Aorta (tissue), 5 donors: ENCODE measurements around the gene IGSF9B. TPM values are rescaled to one million over a fixed set of nuclear protein-coding genes. Genes with fewer than 3 reads are reported as not detected.

Experiments
- ATAC-seq: fragments of 200-7000 bp; cut with Tn5 transposase; one replicate; pipeline ENCODE4 v1.9.1; 2022; ENCODE audit warnings: moderate library complexity; ENCODE audit not compliant: low FRiP score
- DNase-seq, 2 donors: peaks; one replicate each; pipeline ENCODE4 v3.0.0-alpha.2; 2020
- H3K27ac ChIP-seq, 2 donors: one replicate each; pipeline ENCODE4 v1.5.1; 2013; ENCODE audit warnings: low read length in 2 of 2, mild to moderate bottlenecking in 2 of 2, moderate library complexity in 2 of 2, control low read depth in 1 of 2, inconsistent platforms in 1 of 2, low read depth in 1 of 2
- H3K27me3 ChIP-seq, 2 donors: one replicate each; pipeline ENCODE4 v1.6.1; 2013; ENCODE audit warnings: control low read depth in 1 of 2, low read length in 1 of 2, mild to moderate bottlenecking in 1 of 2, moderate library complexity in 1 of 2; ENCODE audit not compliant: insufficient read depth in 2 of 2, control insufficient read depth in 1 of 2
- H3K36me3 ChIP-seq, 2 donors: one replicate each; pipeline ENCODE4 v1.6.1; 2013; ENCODE audit warnings: control low read depth in 1 of 2, low read length in 1 of 2, mild to moderate bottlenecking in 1 of 2; ENCODE audit not compliant: insufficient read depth in 2 of 2, control insufficient read depth in 1 of 2
- H3K4me1 ChIP-seq, 2 donors: one replicate each; pipeline ENCODE4 v1.6.1; 2013; ENCODE audit warnings: low read length in 2 of 2, control low read depth in 1 of 2, mild to moderate bottlenecking in 1 of 2, moderate library complexity in 1 of 2; ENCODE audit not compliant: insufficient read depth in 2 of 2, control insufficient read depth in 1 of 2
- H3K4me3 ChIP-seq, 2 donors: one replicate each; pipeline ENCODE4 v1.5.1; 2013; ENCODE audit warnings: low read length in 2 of 2, control low read depth in 1 of 2, mild to moderate bottlenecking in 1 of 2
- H3K9me3 ChIP-seq: one replicate; pipeline ENCODE4 v1.6.1; 2013; ENCODE audit warnings: mild to moderate bottlenecking, low read length; ENCODE audit not compliant: control insufficient read depth
- WGBS, 2 donors: extraction: QIAGEN DNeasy Blood & Tissue Kit; methylation state at CpG; one replicate each; pipeline ENCODE4 v1.1.7; 2013; 5-methylcytosine and 5-hydroxymethylcytosine counted together
- intact Hi-C, 2 donors: fragments of 100-400 bp; cut with DNase I; formaldehyde crosslinking; loops; one replicate each; pipeline versions ENCODE4 v1.14.2 to v1.15.0; 2022
- polyA plus RNA-seq, 2 donors: library from polyadenylated mRNA; stranded (reverse); fragments of 200-250 nt; gene quantifications; one replicate each; pipeline ENCODE4 v1.2.3, GENCODE V29; 2013
- total RNA-seq, 2 donors: library from RNA; stranded (reverse); fragmentation: NEBNext Ultra II Directional; extraction: Animal tissue kit (Norgen Biotek cat#: 25700); gene quantifications; one replicate each; pipeline ENCODE4 v1.2.1, GENCODE V29; 2021
- donor health status: healthy with polysubstance abuse.
- donor health status: Bipolar disorder and iron deficiency.
- donor health status: DM: no; HTN: no; CAD: no.
- donor health status: DM: no; HTN: no; CAD: no.
- donor health status: DM: yes; HTN: yes; CAD: no.

The IGSF9B gene
- total and polyA plus RNA-seq, 4 donors = 6.5 to 93.9 (median 44.7) TPM

DNA sequence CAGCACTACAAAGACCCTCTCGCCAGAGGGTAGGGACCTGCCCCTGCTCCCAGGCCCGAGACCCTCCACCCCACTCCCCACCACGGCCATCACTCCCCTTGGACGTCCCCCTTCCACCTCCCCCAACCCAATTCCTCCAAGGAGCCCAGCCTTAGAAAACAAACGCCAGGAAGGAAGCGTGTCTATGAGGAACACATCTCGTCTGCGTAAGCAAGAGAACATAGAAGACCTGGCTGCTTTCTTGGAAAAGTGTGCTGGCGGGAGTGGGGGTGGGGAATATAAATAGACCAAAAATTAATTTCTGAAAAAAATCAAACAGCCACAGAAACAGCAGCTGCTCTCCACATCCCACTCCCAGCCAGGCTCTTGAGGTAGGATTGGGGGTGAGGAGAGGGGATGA, 23.9 kb upstream of the IGSF9B start:
- WGBS, 2 donors = 41 to 49% methylated on average over 9 of the region's 9 CpGs
- H3K27ac ChIP-seq = no peak overlapping the region

DNA sequence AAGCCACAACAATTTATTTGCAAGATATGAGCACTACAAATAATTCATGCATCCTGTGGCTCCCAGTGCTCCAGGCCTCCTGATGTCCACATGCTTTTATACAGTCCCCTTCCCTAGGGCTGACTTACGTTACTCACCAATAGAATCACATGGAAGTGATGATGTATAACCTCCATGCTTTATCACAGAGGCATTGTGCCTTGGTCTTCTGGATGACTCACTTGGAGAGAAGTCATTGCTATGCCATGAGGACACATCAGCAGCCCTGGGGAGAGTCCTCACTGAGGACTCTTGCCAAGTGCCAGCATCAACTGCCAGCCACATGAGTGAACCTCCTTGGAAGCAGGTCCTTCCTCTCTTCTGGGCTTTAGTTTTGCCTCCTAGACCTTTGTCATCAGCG, 22.0 kb upstream of the IGSF9B start:
- no peak overlapping the region for H3K27ac ChIP-seq
- no peak overlapping the region for H3K4me3 ChIP-seq
- H3K9me3 ChIP-seq = no peaks in the 10 kb centered on the region
- DNase-seq (no peak), ATAC-seq (no peak)
- intact Hi-C loops = no loop called here
- H3K4me1 ChIP-seq = no peaks in the 10 kb centered on the region
- 86 to 89% methylated on average over 2 of the region's 2 CpGs for WGBS, 2 donors
- H3K27me3 ChIP-seq = peaks cover 0 to 1% of the 10 kb centered on the region in 2 donors
- H3K36me3 ChIP-seq = no peaks in the 10 kb centered on the region

More for the DNA sequence above, 23.9 kb upstream of the IGSF9B start:
- Histone ChIP-seq H3K4me3 (no peak overlapping the region), H3K9me3 (no peaks in the 10 kb centered on the region), H3K27me3 (peaks cover 0 to 1% of the 10 kb centered on the region in 2 donors), H3K4me1 (no peaks in the 10 kb centered on the region), H3K36me3 (no peaks in the 10 kb centered on the region)
- intact Hi-C loops = no loop called here
- ATAC-seq (no peak), DNase-seq (no peak)

DNA sequence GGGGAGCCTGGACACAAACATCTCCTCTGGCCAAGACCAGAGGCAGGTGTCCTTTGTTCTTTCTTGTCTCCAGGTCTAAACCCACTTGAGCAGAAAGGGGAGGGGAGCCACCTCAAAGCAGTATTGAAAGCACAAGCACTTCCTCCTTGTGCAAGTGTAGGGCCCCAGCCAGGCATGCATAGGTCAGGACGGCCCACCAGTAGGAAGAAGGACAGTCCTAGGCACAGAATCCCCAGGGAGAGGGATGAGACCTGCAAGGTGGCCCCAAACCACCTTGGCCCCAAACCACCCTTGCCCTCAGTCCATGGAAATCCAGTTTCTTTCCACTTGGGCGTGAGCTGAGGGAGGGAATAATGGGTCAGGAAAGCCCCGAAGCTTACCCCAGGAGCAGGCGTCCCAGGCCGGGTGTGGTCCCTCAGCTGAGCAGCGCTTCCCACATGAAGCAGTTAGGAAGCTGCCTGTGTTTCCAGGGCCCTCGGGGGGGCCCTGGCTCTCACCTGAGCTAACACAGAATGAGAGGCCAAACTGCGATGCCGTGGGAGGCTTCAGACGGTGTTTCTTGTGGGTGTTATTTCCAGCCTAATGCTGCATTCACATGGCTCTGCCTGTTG, 20.4 kb upstream of the IGSF9B start:
- no peak overlapping the region for H3K27ac ChIP-seq
- H3K27me3 ChIP-seq = peaks cover 0 to 1% of the 10 kb centered on the region in 2 donors
- no peaks in the 10 kb centered on the region for H3K9me3 ChIP-seq
- no peak for ATAC-seq
- H3K4me3 ChIP-seq = no peak overlapping the region
- intact Hi-C loops = no loop called here
- H3K4me1 ChIP-seq = no peaks in the 10 kb centered on the region
- 76 to 80% methylated on average over 10 of the region's 10 CpGs for WGBS, 2 donors
- no peaks in the 10 kb centered on the region for H3K36me3 ChIP-seq
- DNase-seq = no peak

DNA sequence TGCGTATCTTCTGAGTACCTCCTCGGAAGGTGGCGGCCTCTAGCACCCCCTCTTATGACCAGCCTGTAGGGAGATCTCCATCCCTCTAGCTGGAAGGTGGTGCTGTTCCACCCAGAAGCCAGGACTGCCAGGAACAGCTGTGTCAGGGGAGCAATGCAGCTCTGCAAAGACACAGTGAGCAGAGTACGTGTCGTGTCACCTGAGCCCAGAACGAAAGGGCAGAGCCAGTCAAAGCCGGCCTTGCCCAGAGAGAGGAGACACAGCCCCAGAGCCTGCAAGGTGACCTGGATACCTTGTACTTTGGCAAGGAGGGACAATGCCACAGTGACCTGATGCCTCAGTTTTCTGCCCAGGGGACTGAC, 18.7 kb upstream of the IGSF9B start:
- no peaks in the 10 kb centered on the region for H3K36me3 ChIP-seq
- H3K4me3 ChIP-seq = no peak overlapping the region
- ATAC-seq = no peak
- 68 to 80% methylated on average over 7 of the region's 7 CpGs for WGBS, 2 donors
- DNase-seq = no peak
- no peak overlapping the region for H3K27ac ChIP-seq
- H3K4me1 ChIP-seq = no peaks in the 10 kb centered on the region
- no peaks in the 10 kb centered on the region for H3K9me3 ChIP-seq
- peaks cover 0 to 1% of the 10 kb centered on the region in 2 donors for H3K27me3 ChIP-seq
- intact Hi-C loops = no loop called here

DNA sequence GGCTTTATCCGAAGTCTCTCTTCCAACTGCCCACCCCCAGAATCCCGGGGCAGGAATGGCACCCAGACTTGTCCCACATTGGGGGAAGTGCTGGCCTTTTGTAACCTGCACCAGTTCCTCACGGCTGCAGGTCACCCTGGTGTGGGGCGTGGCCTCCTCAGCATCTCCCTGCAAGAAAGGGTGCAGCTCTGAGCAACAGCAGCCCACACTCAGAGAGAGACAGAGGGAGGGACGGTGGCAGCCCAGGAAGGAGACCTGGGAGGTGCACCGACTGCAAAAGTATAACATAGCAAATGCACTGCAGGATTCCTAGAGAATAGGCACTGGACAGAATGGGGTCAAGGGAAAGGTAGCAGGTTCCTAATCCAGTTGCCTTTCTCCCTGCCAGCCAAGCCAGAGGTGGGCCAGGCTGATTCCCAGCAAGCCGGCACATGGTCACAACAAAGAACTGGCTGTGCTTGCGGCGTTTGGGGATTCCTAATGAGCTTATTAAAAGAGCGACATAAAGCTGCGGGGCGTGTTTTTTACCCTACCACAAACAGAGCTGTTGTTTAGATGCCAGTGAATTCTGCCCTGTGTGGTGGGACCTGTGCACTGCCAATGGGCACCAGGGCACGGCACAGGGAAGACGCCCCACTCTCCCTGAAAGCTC, 18.2 kb upstream of the IGSF9B start:
- H3K4me3 ChIP-seq = no peak overlapping the region
- peaks cover 0 to 1% of the 10 kb centered on the region in 2 donors for H3K27me3 ChIP-seq
- H3K27ac ChIP-seq = no peak overlapping the region
- H3K36me3 ChIP-seq = no peaks in the 10 kb centered on the region
- 75 to 76% methylated on average over 14 of the region's 14 CpGs for WGBS, 2 donors
- no peaks in the 10 kb centered on the region for H3K9me3 ChIP-seq
- DNase-seq (no peak), ATAC-seq (no peak)
- intact Hi-C loops = no loop called here
- no peaks in the 10 kb centered on the region for H3K4me1 ChIP-seq

DNA sequence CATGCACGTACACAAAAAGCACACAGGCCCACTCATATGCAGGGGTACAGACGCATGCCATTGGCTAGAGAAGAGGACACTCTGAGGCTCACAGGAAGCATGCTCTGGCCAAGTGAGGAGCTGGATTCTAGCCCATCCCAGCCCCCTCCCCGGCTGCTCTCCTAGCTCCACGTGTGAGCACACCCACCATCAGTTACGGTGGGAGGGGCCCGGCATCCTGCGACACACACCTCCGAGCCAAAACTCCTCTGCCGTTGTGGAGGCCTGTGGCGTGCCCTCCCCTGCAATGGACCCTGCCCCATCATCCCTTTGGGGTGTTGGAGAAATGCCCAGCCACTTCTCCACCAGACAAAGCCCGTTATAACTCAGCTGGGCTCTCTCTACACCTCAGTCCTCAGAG, 15.1 kb upstream of the IGSF9B start:
- H3K36me3 ChIP-seq = no peaks in the 10 kb centered on the region

DNA sequence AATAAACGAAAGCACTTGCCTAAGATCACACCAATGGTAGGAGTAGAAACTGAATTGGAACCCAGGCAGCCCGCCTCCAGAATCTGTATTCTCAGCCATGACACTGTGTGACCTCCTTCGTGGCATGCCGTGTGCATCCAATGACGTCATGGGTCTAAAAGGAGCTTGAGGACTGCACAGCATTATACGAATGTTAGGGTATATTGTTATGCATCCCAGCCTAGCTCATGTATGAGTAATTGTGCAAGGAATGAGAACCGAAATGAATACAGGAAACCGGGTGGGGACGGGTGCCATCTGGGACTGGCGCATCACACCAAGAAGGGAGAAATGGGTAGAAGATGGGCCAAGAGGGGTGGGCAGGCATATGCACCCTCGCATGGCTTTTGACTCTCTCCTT, 12.3 kb upstream of the IGSF9B start:
- Histone ChIP-seq H3K27ac (no peak overlapping the region), H3K9me3 (no peaks in the 10 kb centered on the region), H3K27me3 (no peaks in the 10 kb centered on the region), H3K4me3 (no peak overlapping the region), H3K36me3 (no peaks in the 10 kb centered on the region), H3K4me1 (no peaks in the 10 kb centered on the region)
- no peak for ATAC-seq
- DNase-seq = no peak
- intact Hi-C loops = loop anchor here in 1 of 2 donors (5.0 kb wide), 1 partner anchor 58 kb away; no protein-coding TSS in a partner anchor
- 80 to 84% methylated on average over 11 of the region's 11 CpGs for WGBS, 2 donors

More for the DNA sequence above, 15.1 kb upstream of the IGSF9B start:
- no peaks in the 10 kb centered on the region for H3K9me3 ChIP-seq
- no peak for ATAC-seq
- DNase-seq = no peak
- no peaks in the 10 kb centered on the region for H3K4me1 ChIP-seq
- no peak overlapping the region for H3K27ac ChIP-seq
- WGBS, 2 donors = 74 to 76% methylated on average over 11 of the region's 11 CpGs
- no peak overlapping the region for H3K4me3 ChIP-seq
- no peaks in the 10 kb centered on the region for H3K27me3 ChIP-seq
- intact Hi-C loops = no loop called here

DNA sequence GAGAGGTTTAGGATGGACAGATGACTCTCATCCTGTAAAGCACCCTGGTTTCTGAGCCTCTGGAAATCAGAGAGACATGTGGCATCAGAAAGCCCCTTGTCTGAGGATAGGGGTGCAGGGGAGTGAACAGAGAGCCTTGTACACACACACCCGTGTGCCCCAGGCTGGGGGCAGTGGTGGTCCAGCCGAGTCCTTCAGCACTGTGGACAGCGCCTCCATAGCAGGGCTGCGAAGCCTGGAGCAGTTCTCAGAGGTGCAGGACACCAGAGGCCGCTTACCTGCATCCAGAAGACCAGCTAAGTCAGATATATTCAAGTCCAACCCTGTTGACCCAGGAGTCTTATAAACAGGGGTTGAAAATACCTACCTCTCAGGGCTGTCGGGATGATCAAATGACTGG, 11.5 kb upstream of the IGSF9B start:
- 35 to 45% methylated on average over 6 of the region's 6 CpGs for WGBS, 2 donors
- no peaks in the 10 kb centered on the region for H3K9me3 ChIP-seq
- H3K27ac ChIP-seq = no peak overlapping the region
- H3K4me1 ChIP-seq = no peaks in the 10 kb centered on the region
- intact Hi-C loops = loop anchor here in 1 of 2 donors (5.0 kb wide), 1 partner anchor 59 kb away; no protein-coding TSS in a partner anchor
- no peak overlapping the region for H3K4me3 ChIP-seq
- H3K36me3 ChIP-seq = no peaks in the 10 kb centered on the region
- ATAC-seq = no peak
- DNase-seq = no peak
- H3K27me3 ChIP-seq = no peaks in the 10 kb centered on the region
